SK-N-SH (cell line): ENCODE results near the gene NOX4.
"Not testable (repeated sequence)": the region's sequence is repeated elsewhere in the genome, so short reads cannot be mapped to it uniquely, and the experiment has no call there.

ENCODE experiments used
- CHD2 ChIP-seq: fragments of 150-350 bp; IDR thresholded peaks from 2 replicates; pipeline ENCODE4 v1.6.1; 2018; ENCODE audit warnings: low read length; ENCODE audit not compliant: partially characterized antibody
- CTCF ChIP-seq: fragments of 200-600 bp; sonication (generic); IDR thresholded peaks from 2 replicates; pipeline ENCODE4 v1.6.1; 2017; ENCODE audit warnings: antibody characterized with exemption, mild to moderate bottlenecking, moderate library complexity
- EZH2phosphoT487 ChIP-seq: fragments of 200-600 bp; sonication (generic); IDR thresholded peaks from 2 replicates; pipeline ENCODE4 v1.6.1; 2017; ENCODE audit warnings: low read depth, mixed run types, mild to moderate bottlenecking, antibody characterized with exemption, moderate library complexity, borderline replicate concordance
- MAX ChIP-seq: IDR thresholded peaks from 2 replicates; pipeline ENCODE4 v1.4.0; 2012; ENCODE audit warnings: low read depth
- MXI1 ChIP-seq: IDR thresholded peaks from 2 replicates; pipeline ENCODE4 v1.6.1; 2012; ENCODE audit warnings: mild to moderate bottlenecking, low read depth, low read length, improper control_type of control experiment
- PBX3 ChIP-seq: IDR thresholded peaks from 2 replicates; pipeline ENCODE4; 2012
- POLR2AphosphoS5 ChIP-seq: IDR thresholded peaks from 2 replicates; pipeline ENCODE4 v1.6.1; 2012; ENCODE audit warnings: low read depth, low read length
- RCOR1 ChIP-seq: fragments of 150-350 bp; IDR thresholded peaks from 2 replicates; pipeline ENCODE4 v1.6.1; 2017; ENCODE audit warnings: antibody characterized with exemption, low read length
- RFX5 ChIP-seq: IDR thresholded peaks from 2 replicates; pipeline ENCODE4 v1.6.1; 2012; ENCODE audit warnings: mild to moderate bottlenecking, improper control_type of control experiment, low read length
- SIN3A ChIP-seq: IDR thresholded peaks from 2 replicates; pipeline ENCODE4 v1.6.1; 2012; ENCODE audit warnings: low read depth, mild to moderate bottlenecking, low read length, moderate library complexity, borderline replicate concordance
- SMC3 ChIP-seq: IDR thresholded peaks from 2 replicates; pipeline ENCODE4 v1.6.1; 2012; ENCODE audit warnings: low read depth, low read length, improper control_type of control experiment
- YY1 ChIP-seq: IDR thresholded peaks from 2 replicates; pipeline ENCODE4 v1.4.0; 2012; ENCODE audit warnings: low read depth, mild to moderate bottlenecking

DNA sequence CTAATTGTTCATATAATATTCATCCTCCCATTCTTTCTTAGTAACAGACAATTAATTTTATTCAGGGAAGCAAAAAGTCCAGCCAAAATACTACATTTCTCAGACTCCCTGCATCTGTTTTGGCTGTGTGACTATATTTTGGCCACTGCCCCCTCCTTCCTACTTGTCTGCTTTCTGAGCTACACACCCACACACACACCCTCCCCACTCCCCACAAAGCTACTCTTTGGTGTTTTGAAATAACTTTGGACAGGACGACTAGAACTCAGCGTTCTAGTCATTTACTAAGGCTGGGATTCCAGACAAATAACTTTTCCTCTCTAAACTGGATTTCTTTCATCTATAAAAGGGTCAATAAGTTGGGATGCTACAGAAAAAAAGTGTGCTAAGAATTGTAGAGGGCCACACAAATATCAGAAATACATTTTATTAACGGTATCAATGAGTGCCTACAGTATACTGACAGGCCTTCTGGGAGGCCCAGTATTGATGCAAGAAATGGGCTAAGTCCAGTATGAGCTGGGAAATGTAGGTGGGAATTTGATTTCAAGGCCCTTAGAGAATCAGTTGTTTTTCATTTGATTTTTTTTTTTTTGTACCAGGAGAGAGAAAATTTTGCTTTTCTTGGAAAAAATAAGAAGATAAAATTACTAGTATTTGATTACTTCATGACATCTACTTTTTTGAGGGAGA, 148.1 kb downstream of the NOX4 start:
- not testable (repeated sequence) for TF ChIP-seq CTCF, YY1, MAX, MXI1, CHD2, SMC3, POLR2AphosphoS5, RFX5, EZH2phosphoT487, SIN3A, PBX3, RCOR1
